HL-60/S4 treated with retinoic acid at 250 ng/mL for 4 days and 3 days (cell line): ENCODE results near the gene SPEF2.
"Not testable (repeated sequence)": the region's sequence is repeated elsewhere in the genome, so short reads cannot be mapped to it uniquely, and the experiment has no call there.

Experiments used
- in situ Hi-C: fragments of 300-500 bp; cut with MboI; formaldehyde crosslinking; loops from 2 replicates; pipeline ENCODE4 v1.7.0; 2022; ENCODE audit warnings: low sequenced_read_pairs

The SPEF2 gene

GRCh38 chr5:35819026-35819425, 201.4 kb downstream of the SPEF2 start:
- in situ Hi-C loops = no loop called here

GRCh38 chr5:35819668-35820067, 202.0 kb downstream of the SPEF2 start:
- in situ Hi-C loops = no loop called here

GRCh38 chr5:35820735-35821134, 203.1 kb downstream of the SPEF2 start:
- in situ Hi-C loops = no loop called here

- in situ Hi-C loops = no loop called here
Measured at GRCh38 chr5:35821513-35821912, 203.8 kb downstream of the SPEF2 start.

- in situ Hi-C loops = no loop called here
Measured at GRCh38 chr5:35822511-35822910, 204.8 kb downstream of the SPEF2 start.

- in situ Hi-C loops = no loop called here
Measured at GRCh38 chr5:35823347-35824098, 205.9 kb downstream of the SPEF2 start.

- in situ Hi-C loops = no loop called here
Measured at GRCh38 chr5:35826056-35826455, 208.4 kb downstream of the SPEF2 start.

- in situ Hi-C loops = no loop called here
Measured at GRCh38 chr5:35826554-35826953, 208.9 kb downstream of the SPEF2 start.

- in situ Hi-C loops = no loop called here
Measured at GRCh38 chr5:35828082-35828598, 210.5 kb downstream of the SPEF2 start.

- in situ Hi-C loops = no loop called here
Measured at GRCh38 chr5:35830587-35830986, 212.9 kb downstream of the SPEF2 start.

- in situ Hi-C loops = no loop called here
Measured at GRCh38 chr5:35832762-35833161, 215.1 kb downstream of the SPEF2 start.

- in situ Hi-C loops = no loop called here
Measured at GRCh38 chr5:35833224-35833623, 215.6 kb downstream of the SPEF2 start.

- in situ Hi-C loops = no loop called here
Measured at GRCh38 chr5:35835796-35836742, 218.4 kb downstream of the SPEF2 start.

GRCh38 chr5:35838370-35839042, 220.8 kb downstream of the SPEF2 start:
- in situ Hi-C loops = no loop called here

- in situ Hi-C loops = no loop called here
Measured at GRCh38 chr5:35842856-35843255, 225.2 kb downstream of the SPEF2 start.

GRCh38 chr5:35845508-35845907, 227.8 kb downstream of the SPEF2 start:
- in situ Hi-C loops = not testable (repeated sequence)

GRCh38 chr5:35847491-35847890, 229.8 kb downstream of the SPEF2 start:
- in situ Hi-C loops = no loop called here

GRCh38 chr5:35847961-35848360, 230.3 kb downstream of the SPEF2 start:
- in situ Hi-C loops = no loop called here

GRCh38 chr5:35849860-35850259, 232.2 kb downstream of the SPEF2 start:
- in situ Hi-C loops = no loop called here

- in situ Hi-C loops = no loop called here
Measured at GRCh38 chr5:35850967-35851680, 233.5 kb downstream of the SPEF2 start.
